H9 (cell line): ENCODE data around the gene NKD1. TPM values are rescaled to one million over a fixed set of nuclear protein-coding genes. Genes with fewer than 3 reads are reported as not detected.

Experiments
- DNase-seq: peaks from one replicate; pipeline ENCODE4 v3.0.0-alpha.2; 2017
- H2AFZ ChIP-seq: one replicate; pipeline ENCODE4 v1.6.1; 2013; ENCODE audit warnings: mild to moderate bottlenecking, low read length, control low read depth, moderate library complexity
- H2AK5ac ChIP-seq: 2 replicates; pipeline ENCODE4 v1.6.1; 2013; ENCODE audit warnings: low read length, control low read depth, mixed read lengths; ENCODE audit not compliant: insufficient read length
- H2BK120ac ChIP-seq: one replicate; pipeline ENCODE4 v1.6.1; 2013; ENCODE audit warnings: low read depth, mild to moderate bottlenecking, low read length, control low read depth, inconsistent platforms; ENCODE audit not compliant: poor library complexity, severe bottlenecking
- H2BK12ac ChIP-seq: 2 replicates; pipeline ENCODE4 v1.6.1; 2013; ENCODE audit warnings: low read length, control low read depth, mixed read lengths, low read depth; ENCODE audit not compliant: insufficient read length
- H2BK15ac ChIP-seq: 2 replicates; pipeline ENCODE4 v1.6.1; 2013; ENCODE audit warnings: low read depth, low read length, control low read depth
- H2BK20ac ChIP-seq: one replicate; pipeline ENCODE4 v1.6.1; 2013; ENCODE audit warnings: low read depth, mild to moderate bottlenecking, low read length, control low read depth, inconsistent platforms; ENCODE audit not compliant: poor library complexity, severe bottlenecking
- H2BK5ac ChIP-seq: 2 replicates; pipeline ENCODE4 v1.6.1; 2013; ENCODE audit warnings: low read length, control low read depth, mixed read lengths; ENCODE audit not compliant: insufficient read length
- H3K14ac ChIP-seq: 2 replicates; pipeline ENCODE4 v1.6.1; 2013; ENCODE audit warnings: low read length, control low read depth; ENCODE audit not compliant: insufficient read depth
- H3K18ac ChIP-seq: 2 replicates; pipeline ENCODE4 v1.6.1; 2013; ENCODE audit warnings: low read depth, mild to moderate bottlenecking, mixed read lengths, low read length, control low read depth; ENCODE audit not compliant: insufficient read length
- H3K23ac ChIP-seq: 2 replicates; pipeline ENCODE4 v1.6.1; 2013; ENCODE audit warnings: low read length, control low read depth, mixed read lengths, low read depth; ENCODE audit not compliant: insufficient read length
- H3K23me2 ChIP-seq: 2 replicates; pipeline ENCODE4 v1.6.1; 2013; ENCODE audit warnings: low read depth, mild to moderate bottlenecking, mixed read lengths, low read length, control low read depth; ENCODE audit not compliant: insufficient read length, poor library complexity, severe bottlenecking
- H3K27ac ChIP-seq: 2 replicates; pipeline ENCODE4 v1.5.1; 2013; ENCODE audit warnings: low read length, control low read depth, mixed read lengths, low read depth; ENCODE audit not compliant: insufficient read length
- H3K27me3 ChIP-seq: 2 replicates; pipeline ENCODE4 v1.6.1; 2013; ENCODE audit warnings: low read length, control low read depth, inconsistent platforms; ENCODE audit not compliant: insufficient read depth
- H3K4ac ChIP-seq: 2 replicates; pipeline ENCODE4 v1.6.1; 2013; ENCODE audit warnings: low read depth, mild to moderate bottlenecking, control low read depth, inconsistent platforms, low read length, moderate library complexity
- H3K4me1 ChIP-seq: 2 replicates; pipeline ENCODE4 v1.6.1; 2013; ENCODE audit warnings: low read length, control low read depth, inconsistent platforms; ENCODE audit not compliant: insufficient read depth
- H3K4me2 ChIP-seq: 2 replicates; pipeline ENCODE4 v1.6.1; 2013; ENCODE audit warnings: low read length, control low read depth, mixed read lengths; ENCODE audit not compliant: insufficient read length, insufficient read depth
- H3K56ac ChIP-seq: 2 replicates; pipeline ENCODE4 v1.6.1; 2013; ENCODE audit warnings: low read depth, mild to moderate bottlenecking, mixed read lengths, low read length, control low read depth; ENCODE audit not compliant: insufficient read length
- H3K79me1 ChIP-seq: 2 replicates; pipeline ENCODE4 v1.6.1; 2013; ENCODE audit warnings: low read depth, mild to moderate bottlenecking, moderate library complexity, low read length, control low read depth, inconsistent platforms; ENCODE audit not compliant: insufficient read depth, poor library complexity, severe bottlenecking
- H3K79me2 ChIP-seq: 2 replicates; pipeline ENCODE4 v1.6.1; 2013; ENCODE audit warnings: low read length, control low read depth, inconsistent platforms; ENCODE audit not compliant: insufficient read depth
- H3K9ac ChIP-seq: 2 replicates; pipeline ENCODE4 v1.6.1; 2013; ENCODE audit warnings: low read length, control low read depth, mixed read lengths; ENCODE audit not compliant: insufficient read length; ENCODE audit errors: extremely low read depth
- H3K9me3 ChIP-seq: one replicate; pipeline ENCODE4 v1.6.1; 2013; ENCODE audit warnings: low read depth, low read length, inconsistent platforms; ENCODE audit not compliant: control insufficient read depth
- H3T11ph ChIP-seq: one replicate; pipeline ENCODE4 v1.6.1; 2013; ENCODE audit warnings: mild to moderate bottlenecking, low read length, control low read depth, inconsistent platforms
- H4K20me1 ChIP-seq: one replicate; pipeline ENCODE4 v1.6.1; 2013; ENCODE audit not compliant: control insufficient read depth, insufficient read length, insufficient read depth
- H4K5ac ChIP-seq: 2 replicates; pipeline ENCODE4 v1.6.1; 2013; ENCODE audit warnings: low read depth, mild to moderate bottlenecking, mixed read lengths, low read length, control low read depth; ENCODE audit not compliant: insufficient read length
- H4K8ac ChIP-seq: replicated peaks from 2 replicates; pipeline ENCODE4 v1.6.1; 2013; ENCODE audit warnings: low read length, control low read depth, mixed read lengths, low read depth; ENCODE audit not compliant: insufficient read length
- H4K91ac ChIP-seq: 2 replicates; pipeline ENCODE4 v1.6.1; 2013; ENCODE audit warnings: low read depth, mild to moderate bottlenecking, moderate library complexity, mixed read lengths, low read length, control low read depth; ENCODE audit not compliant: insufficient read length
- H3K27ac Mint-ChIP-seq, 3 experiments: 2 replicates in 2 of 3; 3 replicates in 1 of 3; pipeline ENCODE4 v1.8.0; 2020 to 2021; ENCODE audit warnings: mixed read lengths in 3 of 3, mild to moderate bottlenecking in 1 of 3, moderate library complexity in 1 of 3
- H3K27me3 Mint-ChIP-seq: 2 replicates; pipeline ENCODE4 v1.8.0; 2021; ENCODE audit warnings: low read depth, mild to moderate bottlenecking, moderate library complexity, mixed read lengths
- H3K36me3 Mint-ChIP-seq, 3 experiments: 2 replicates in 2 of 3; 3 replicates in 1 of 3; pipeline ENCODE4 v1.8.0; 2020 to 2021; ENCODE audit warnings: low read depth in 3 of 3, mixed read lengths in 3 of 3; ENCODE audit not compliant: insufficient read depth in 1 of 3
- H3K4me1 Mint-ChIP-seq, 2 experiments: 2 replicates each; pipeline ENCODE4 v1.8.0; 2020; ENCODE audit warnings: mixed read lengths in 2 of 2
- H3K4me3 Mint-ChIP-seq, 2 experiments: 2 replicates in 1 of 2; 3 replicates in 1 of 2; pipeline ENCODE4 v1.8.0; 2020 to 2021; ENCODE audit warnings: mild to moderate bottlenecking in 2 of 2, mixed read lengths in 2 of 2, moderate library complexity in 1 of 2
- H3K9me3 Mint-ChIP-seq, 2 experiments: 2 replicates in 1 of 2; 3 replicates in 1 of 2; pipeline ENCODE4 v1.8.0; 2020; ENCODE audit warnings: mild to moderate bottlenecking in 2 of 2, mixed read lengths in 2 of 2, moderate library complexity in 1 of 2
- CTCF ChIP-seq: fragments of 200-600 bp; sonication (generic); conservative IDR thresholded peaks from 3 replicates; pipeline ENCODE4 v1.8.0; 2021; ENCODE audit warnings: antibody characterized with exemption, mild to moderate bottlenecking
- total RNA-seq: library from RNA; stranded (reverse); gene quantifications from 2 replicates; pipeline ENCODE4 v1.2.1, GENCODE V29; 2021

Gene NKD1
- total RNA-seq, 1 experiment from 2014 or later = 1.9 TPM

- Histone ChIP-seq H3T11ph (no peak overlapping the region), H3K23me2 (no peaks in the 10 kb centered on the region), H3K79me2 (no peaks in the 10 kb centered on the region), H3K4me2 (no peak overlapping the region), H4K8ac (no peak overlapping the region), H3K27me3 (no peaks in the 10 kb centered on the region), H3K4me1 (no peaks in the 10 kb centered on the region), H2BK120ac (no peak overlapping the region), H3K18ac (no peak overlapping the region), H3K56ac (no peak overlapping the region), H2BK12ac (no peak overlapping the region), H3K27ac (no peak overlapping the region), H3K79me1 (no peaks in the 10 kb centered on the region), H3K14ac (no peak overlapping the region), H2AK5ac (no peak overlapping the region), H4K91ac (no peak overlapping the region), H3K23ac (no peak overlapping the region), H3K9me3 (no peaks in the 10 kb centered on the region), H4K20me1 (no peaks in the 10 kb centered on the region), H2AFZ (no peak overlapping the region), H2BK20ac (no peak overlapping the region), H3K9ac (no peak overlapping the region), H2BK15ac (no peak overlapping the region), H4K5ac (no peak overlapping the region), H2BK5ac (no peak overlapping the region), H3K4ac (no peak overlapping the region)
- Mint-ChIP-seq H3K27ac (no peak overlapping the region), H3K27me3 (peaks cover 29% of the 10 kb centered on the region), H3K4me3 (no peak overlapping the region), H3K4me1 (no peaks in the 10 kb centered on the region), H3K9me3 (peaks cover 18 to 20% of the 10 kb centered on the region in 2 experiments; a peak in 4 of 5 replicates), H3K36me3 (no peaks in the 10 kb centered on the region; a peak in 2 of 7 replicates)
- TF ChIP-seq CTCF = no peak
- DNase-seq = no peak
Observed at GRCh38 chr16:50529334-50529733, 18.9 kb upstream of the NKD1 start.
